MM.1S (cell line): ENCODE results near the gene RPTOR.
A peak's percentile ranks its signal among the peaks of the same experiment; 100 is the strongest.

Experiments used
- DNase-seq: peaks from one replicate; pipeline ENCODE4 v3.0.0-alpha.2; 2015
- H2AFZ ChIP-seq: fragments of 300-600 bp; sonication (generic); 2 replicates; pipeline ENCODE4 v1.6.0; 2016; ENCODE audit warnings: antibody characterized with exemption, low read length
- H3F3A ChIP-seq: fragments of 300-600 bp; sonication (generic); 2 replicates; pipeline ENCODE4 v1.6.1; 2016; ENCODE audit warnings: mild to moderate bottlenecking, antibody characterized with exemption, low read length, moderate library complexity, mixed read lengths; ENCODE audit not compliant: insufficient read depth
- H3K27ac ChIP-seq: fragments of 300-600 bp; sonication (generic); 2 replicates; pipeline ENCODE4 v1.5.1; 2016; ENCODE audit warnings: mild to moderate bottlenecking, low read length
- H3K27me3 ChIP-seq: fragments of 300-600 bp; sonication (generic); replicated peaks from 2 replicates; pipeline ENCODE4 v1.6.0; 2016; ENCODE audit warnings: low read length; ENCODE audit not compliant: insufficient read depth
- H3K36me3 ChIP-seq: fragments of 300-600 bp; sonication (generic); replicated peaks from 2 replicates; pipeline ENCODE4 v1.6.1; 2016; ENCODE audit warnings: mild to moderate bottlenecking, low read length, mixed read lengths; ENCODE audit not compliant: insufficient read depth
- H3K4me1 ChIP-seq: fragments of 300-600 bp; sonication (generic); 2 replicates; pipeline ENCODE4 v1.6.1; 2016; ENCODE audit warnings: low read length, mixed read lengths
- H3K4me2 ChIP-seq: fragments of 300-600 bp; sonication (generic); 2 replicates; pipeline ENCODE4 v1.6.0; 2016; ENCODE audit warnings: low read depth, low read length
- H3K4me3 ChIP-seq: fragments of 300-600 bp; sonication (generic); 2 replicates; pipeline ENCODE4 v1.5.1; 2016; ENCODE audit warnings: low read length, mixed read lengths
- H3K79me2 ChIP-seq: fragments of 300-600 bp; sonication (generic); 2 replicates; pipeline ENCODE4 v1.6.1; 2016; ENCODE audit warnings: mixed run types, low read length, mixed read lengths
- H3K9ac ChIP-seq: fragments of 300-600 bp; sonication (generic); 2 replicates; pipeline ENCODE4 v1.6.1; 2016; ENCODE audit warnings: low read length, mixed read lengths
- H3K9me2 ChIP-seq: fragments of 300-600 bp; sonication (generic); replicated peaks from 2 replicates; pipeline ENCODE4 v1.6.1; 2016; ENCODE audit warnings: mild to moderate bottlenecking, low read length, mixed read lengths; ENCODE audit not compliant: insufficient read depth
- H3K9me3 ChIP-seq: fragments of 300-600 bp; sonication (generic); replicated peaks from 2 replicates; pipeline ENCODE4 v1.6.1; 2016; ENCODE audit warnings: mild to moderate bottlenecking, low read length, mixed read lengths; ENCODE audit not compliant: insufficient read depth
- H4K20me1 ChIP-seq: fragments of 300-600 bp; sonication (generic); 2 replicates; pipeline ENCODE4 v1.6.1; 2016; ENCODE audit warnings: mild to moderate bottlenecking, low read length, moderate library complexity, mixed read lengths; ENCODE audit not compliant: insufficient read depth
- EZH2 ChIP-seq: fragments of 300-600 bp; sonication (generic); optimal IDR thresholded peaks from 2 replicates; pipeline ENCODE3; 2017; ENCODE audit warnings: low read depth, mild to moderate bottlenecking, antibody characterized with exemption, low read length, mixed read lengths
- EZH2phosphoT487 ChIP-seq: fragments of 300-600 bp; sonication (generic); IDR thresholded peaks from 2 replicates; pipeline ENCODE4 v1.6.1; 2018; ENCODE audit warnings: antibody characterized with exemption, low read length
- TF ChIP-seq, protein P1 (sequence below): fragments of 300-600 bp; sonication (generic); IDR thresholded peaks from 2 replicates; pipeline ENCODE4 v1.5.1; 2016; ENCODE audit warnings: antibody characterized with exemption, low read length, mixed read lengths

RPTOR gene

GRCh38 chr17:80992077-80992947 is 447.7 kb downstream of the RPTOR start:
- Histone ChIP-seq H4K20me1 (no peaks in the 10 kb centered on the region), H2AFZ (0 out of 2 replicates have a peak overlapping the region, but pooled peaks have one; percentile 6), H3K9ac (peak overlapping the region; percentile 62), H3K79me2 (peaks cover 20% of the 10 kb centered on the region), H3K4me1 (peaks cover 8% of the 10 kb centered on the region), H3K27me3 (peaks cover 17% of the 10 kb centered on the region), H3K27ac (no peak overlapping the region), H3K9me3 (no peaks in the 10 kb centered on the region), H3F3A (no peaks in the 10 kb centered on the region), H3K4me2 (peak overlapping the region; percentile 81), H3K9me2 (no peaks in the 10 kb centered on the region), H3K4me3 (peak overlapping the region; percentile 71), H3K36me3 (no peaks in the 10 kb centered on the region; the same call in 1 of the 2 replicates)
- no peak for TF ChIP-seq EZH2phosphoT487
- TF ChIP-seq, protein P1, sequence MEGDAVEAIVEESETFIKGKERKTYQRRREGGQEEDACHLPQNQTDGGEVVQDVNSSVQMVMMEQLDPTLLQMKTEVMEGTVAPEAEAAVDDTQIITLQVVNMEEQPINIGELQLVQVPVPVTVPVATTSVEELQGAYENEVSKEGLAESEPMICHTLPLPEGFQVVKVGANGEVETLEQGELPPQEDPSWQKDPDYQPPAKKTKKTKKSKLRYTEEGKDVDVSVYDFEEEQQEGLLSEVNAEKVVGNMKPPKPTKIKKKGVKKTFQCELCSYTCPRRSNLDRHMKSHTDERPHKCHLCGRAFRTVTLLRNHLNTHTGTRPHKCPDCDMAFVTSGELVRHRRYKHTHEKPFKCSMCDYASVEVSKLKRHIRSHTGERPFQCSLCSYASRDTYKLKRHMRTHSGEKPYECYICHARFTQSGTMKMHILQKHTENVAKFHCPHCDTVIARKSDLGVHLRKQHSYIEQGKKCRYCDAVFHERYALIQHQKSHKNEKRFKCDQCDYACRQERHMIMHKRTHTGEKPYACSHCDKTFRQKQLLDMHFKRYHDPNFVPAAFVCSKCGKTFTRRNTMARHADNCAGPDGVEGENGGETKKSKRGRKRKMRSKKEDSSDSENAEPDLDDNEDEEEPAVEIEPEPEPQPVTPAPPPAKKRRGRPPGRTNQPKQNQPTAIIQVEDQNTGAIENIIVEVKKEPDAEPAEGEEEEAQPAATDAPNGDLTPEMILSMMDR = no peak
- TF ChIP-seq EZH2 = no peak
- DNase-seq = peak; percentile 10

DNA sequence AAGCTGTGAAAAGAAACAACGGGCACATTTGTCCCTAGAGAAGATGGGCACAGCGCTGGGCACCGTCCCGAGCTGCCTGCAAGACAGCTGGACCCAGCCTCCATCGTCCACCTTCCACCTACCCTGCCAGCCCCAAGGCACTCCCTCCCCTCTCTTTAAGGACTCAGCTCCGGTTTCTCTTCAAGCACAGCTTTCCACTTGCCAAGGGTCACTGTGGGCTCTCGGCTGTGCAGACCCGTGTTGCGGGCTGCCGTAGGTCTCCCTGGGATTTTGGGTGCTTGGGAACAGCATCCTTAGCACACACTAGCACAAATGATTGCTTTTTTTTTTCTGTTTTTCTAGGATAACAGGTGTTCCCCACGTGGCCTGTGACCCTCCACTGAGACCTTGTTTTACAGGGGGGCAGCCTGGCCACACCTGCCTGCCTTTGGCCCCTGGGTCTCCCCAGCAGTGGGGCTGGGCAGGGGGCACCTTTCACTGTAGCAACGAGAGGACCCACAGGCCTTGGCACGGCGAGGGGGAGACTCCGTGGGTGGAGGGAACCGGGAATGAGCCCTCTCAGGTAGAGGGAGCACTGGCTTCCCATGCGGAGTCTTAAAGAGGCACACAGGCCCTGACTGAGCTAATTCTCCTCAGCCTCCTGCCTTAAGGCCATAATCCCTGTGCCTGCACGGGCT is 448.4 kb downstream of the RPTOR start:
- Histone ChIP-seq H3K27me3 (peaks cover 11% of the 10 kb centered on the region), H3F3A (no peaks in the 10 kb centered on the region), H4K20me1 (no peaks in the 10 kb centered on the region), H3K4me1 (peaks cover 8% of the 10 kb centered on the region), H3K9ac (peak overlapping the region; percentile 61; the same call in 1 of the 2 replicates), H3K9me3 (no peaks in the 10 kb centered on the region), H3K4me2 (peak overlapping the region; percentile 81), H2AFZ (no peak overlapping the region), H3K36me3 (no peaks in the 10 kb centered on the region; the same call in 1 of the 2 replicates), H3K27ac (no peak overlapping the region), H3K4me3 (peak overlapping the region; percentile 71), H3K79me2 (peaks cover 20% of the 10 kb centered on the region), H3K9me2 (no peaks in the 10 kb centered on the region)
- TF ChIP-seq EZH2 (no peak), EZH2phosphoT487 (no peak)
- TF ChIP-seq, protein P1 = no peak
- no peak for DNase-seq

DNA sequence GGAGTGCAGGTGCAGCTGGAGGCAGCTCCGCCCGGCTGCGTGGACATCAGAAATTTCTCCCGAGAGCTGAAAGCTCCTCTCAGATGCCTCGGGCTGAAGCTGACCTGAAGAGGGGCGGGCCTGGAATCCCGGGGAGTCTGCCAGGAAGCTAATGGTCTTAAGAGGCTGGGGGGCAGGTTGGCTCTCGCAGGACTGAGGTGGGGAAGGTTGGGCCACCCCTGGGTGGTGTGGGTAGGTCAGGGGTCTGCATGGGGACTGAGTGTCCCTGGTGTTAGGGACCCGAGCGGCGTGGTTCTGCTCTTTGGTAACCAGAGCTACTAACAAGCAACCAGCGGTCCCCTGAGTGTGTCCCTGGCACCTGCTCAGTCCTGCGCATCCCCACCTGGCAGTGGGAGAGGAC is 450.5 kb downstream of the RPTOR start:
- Histone ChIP-seq H3K9ac (no peak overlapping the region), H3K4me1 (peaks cover 8% of the 10 kb centered on the region), H3K36me3 (no peaks in the 10 kb centered on the region; the same call in 1 of the 2 replicates), H3K4me2 (no peak overlapping the region), H3K4me3 (no peak overlapping the region), H2AFZ (no peak overlapping the region), H3K27ac (no peak overlapping the region), H4K20me1 (no peaks in the 10 kb centered on the region), H3F3A (no peaks in the 10 kb centered on the region), H3K27me3 (peaks cover 7% of the 10 kb centered on the region; the same call in 1 of the 2 replicates), H3K9me2 (no peaks in the 10 kb centered on the region), H3K9me3 (no peaks in the 10 kb centered on the region), H3K79me2 (peaks cover 20% of the 10 kb centered on the region)
- no peak for DNase-seq
- TF ChIP-seq EZH2 = no peak
- TF ChIP-seq EZH2phosphoT487 = no peak
